GM21447 (cell line): ENCODE data around the gene TEX11.
"Not testable (repeated sequence)": the region's sequence is repeated elsewhere in the genome, so short reads cannot be mapped to it uniquely, and the experiment has no call there.

Experiments used
- ATAC-seq: cut with Tn5 transposase; IDR thresholded peaks from one replicate; pipeline ENCODE4 v1.9.1; 2021; ENCODE audit not compliant: unreplicated experiment

The TEX11 gene

DNA sequence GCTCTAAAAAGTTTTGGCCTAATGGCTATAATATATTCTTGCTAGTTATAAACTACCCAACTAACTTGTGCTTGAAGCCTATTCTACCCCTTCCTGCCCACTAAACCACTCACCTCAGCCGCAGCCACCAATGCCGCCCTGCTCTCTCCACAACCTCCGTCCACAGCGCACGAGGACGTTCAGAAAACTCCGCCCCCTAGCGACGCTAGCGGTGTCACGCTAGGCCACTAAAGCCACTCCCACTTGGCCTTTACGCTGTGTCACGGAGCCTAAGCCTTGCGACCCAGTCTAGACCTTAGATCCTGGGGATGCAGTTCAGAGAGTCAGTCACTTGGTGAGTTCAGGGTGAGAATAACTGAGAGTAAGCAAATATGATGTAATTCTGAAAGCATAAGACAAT lies at the start of gene TEX11:
Gene TEX11 (minus strand): TSS at position 171 of the 400 bp plus-strand sequence. CDS start 922 bp downstream, outside the sequence.
- ATAC-seq, result no peak

DNA sequence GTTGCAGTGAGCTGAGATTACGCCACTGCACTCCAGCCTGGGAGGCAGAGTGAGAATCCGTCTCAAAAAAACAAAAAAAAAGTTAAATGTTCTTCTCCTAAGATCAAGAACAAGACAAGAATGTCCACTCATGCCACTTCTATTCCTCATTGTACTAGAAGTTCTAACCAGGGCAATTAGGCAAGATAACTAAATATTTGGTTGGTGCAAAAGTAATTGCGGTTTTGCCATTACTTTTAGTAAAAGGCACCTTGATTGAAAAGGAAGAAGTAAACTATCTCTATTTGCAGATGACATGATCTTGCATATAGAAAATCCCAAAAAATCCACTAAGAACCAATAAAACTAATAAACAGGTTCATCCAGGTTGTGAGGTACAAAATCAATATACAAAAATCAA lies 46.4 kb upstream of the TEX11 start:
- no peak for ATAC-seq

DNA sequence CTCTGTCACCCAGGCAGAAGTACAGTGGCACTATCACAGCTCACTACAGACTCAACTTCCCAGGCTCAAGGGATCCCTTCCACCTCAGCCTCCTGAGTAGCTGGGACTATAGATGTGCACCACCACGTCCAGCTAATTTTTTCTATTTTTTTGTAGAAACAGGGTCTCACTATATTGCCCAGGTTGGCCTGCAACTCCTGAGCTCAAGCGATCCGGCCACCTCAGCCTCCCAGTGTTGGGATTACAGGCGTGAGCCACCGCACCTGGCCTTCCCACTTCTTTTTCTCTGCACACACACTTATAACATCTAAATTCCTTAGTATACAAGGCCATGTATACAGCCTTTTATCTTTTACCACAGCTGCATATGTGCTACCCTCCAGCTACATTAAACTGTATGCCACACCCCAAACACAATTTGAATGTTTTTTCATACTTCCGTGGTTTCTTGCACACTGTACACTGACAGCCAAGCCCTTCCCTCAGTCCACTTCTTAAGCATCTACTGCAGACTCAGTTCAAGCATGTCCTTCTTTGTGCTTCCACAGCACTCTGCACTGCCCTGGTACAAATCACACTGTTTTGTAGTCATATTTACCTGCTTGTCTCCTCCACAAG lies 15.9 kb upstream of the TEX11 start:
- no peak for ATAC-seq

DNA sequence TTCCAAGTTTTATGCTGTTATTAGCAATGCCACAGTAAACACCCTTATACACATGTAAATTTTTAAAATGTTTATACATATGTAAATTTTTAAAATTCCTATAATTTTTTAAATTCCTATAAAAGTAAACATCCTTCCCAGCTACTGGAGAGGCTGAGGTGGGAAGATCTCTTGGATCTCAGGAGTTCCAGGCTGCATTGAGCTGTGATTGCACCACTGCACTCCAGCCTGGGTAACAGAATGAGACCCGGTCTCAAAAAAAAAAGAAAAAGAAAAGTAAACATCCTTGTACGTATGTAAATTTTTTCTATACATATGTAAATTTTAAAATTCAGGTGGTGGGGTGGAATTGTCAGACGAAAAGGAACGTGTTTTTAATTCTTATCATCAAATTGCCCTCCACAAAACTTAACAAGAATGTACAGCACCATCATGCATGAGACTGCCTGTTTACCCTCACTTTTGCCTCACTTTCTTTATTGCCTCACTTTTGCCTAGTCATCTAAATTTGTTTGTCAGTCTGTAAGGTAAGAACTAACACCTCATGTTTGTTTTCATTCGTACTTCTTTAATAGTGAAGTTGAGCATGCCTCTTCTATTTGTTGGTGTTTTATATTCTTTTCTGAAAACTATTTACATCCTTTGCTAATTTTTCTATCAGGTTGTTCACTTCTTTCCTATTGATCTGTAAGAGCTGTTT lies 14.4 kb upstream of the TEX11 start:
- no peak for ATAC-seq

DNA sequence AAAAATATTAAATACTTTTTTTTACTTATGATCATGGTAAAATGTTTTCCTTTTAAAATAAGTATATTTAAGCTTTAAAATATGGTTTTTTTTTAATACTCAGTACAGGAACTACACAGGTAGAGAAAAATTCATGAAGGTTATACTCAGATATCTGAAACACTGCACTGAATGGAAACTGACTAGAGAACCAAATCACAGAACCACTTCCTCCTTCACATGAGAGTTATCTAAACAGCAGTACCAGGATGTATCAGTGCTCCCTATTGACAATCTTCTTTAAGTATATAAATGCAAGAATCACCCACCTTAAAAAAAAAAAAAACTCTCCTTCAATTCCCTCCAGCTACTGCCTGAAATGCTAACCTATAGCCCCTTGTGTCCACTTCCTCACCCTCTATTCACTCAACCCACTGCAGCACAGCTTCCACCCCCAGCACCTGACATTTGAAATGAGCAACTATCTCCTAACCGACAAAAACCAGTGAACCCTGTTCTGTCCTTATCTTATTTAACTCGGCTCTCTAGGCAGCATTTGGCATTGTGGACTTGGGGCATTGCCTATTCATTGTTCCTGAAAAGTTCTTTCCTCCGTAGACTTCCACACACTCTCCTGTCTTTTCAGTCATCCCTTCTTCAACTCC lies 13.3 kb upstream of the TEX11 start:
- ATAC-seq, result no peak

DNA sequence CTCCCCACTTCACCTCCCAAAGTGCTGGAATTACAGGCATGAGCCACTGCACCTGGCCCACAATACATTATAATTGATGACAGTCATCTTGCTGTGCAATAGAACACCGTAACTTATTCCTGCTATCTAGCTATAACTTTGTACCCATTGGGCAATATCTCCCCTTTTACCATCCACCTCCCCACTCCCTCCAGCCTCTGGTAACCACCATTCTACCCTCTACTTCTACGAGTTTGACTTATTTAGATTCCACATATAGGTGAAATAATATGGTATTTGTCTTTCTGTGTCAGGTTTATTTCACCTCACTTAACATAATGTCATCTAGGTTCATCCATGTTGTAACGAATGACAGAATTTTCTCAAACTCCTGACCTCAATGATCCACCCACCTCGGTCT lies 8.2 kb upstream of the TEX11 start:
- no peak for ATAC-seq

DNA sequence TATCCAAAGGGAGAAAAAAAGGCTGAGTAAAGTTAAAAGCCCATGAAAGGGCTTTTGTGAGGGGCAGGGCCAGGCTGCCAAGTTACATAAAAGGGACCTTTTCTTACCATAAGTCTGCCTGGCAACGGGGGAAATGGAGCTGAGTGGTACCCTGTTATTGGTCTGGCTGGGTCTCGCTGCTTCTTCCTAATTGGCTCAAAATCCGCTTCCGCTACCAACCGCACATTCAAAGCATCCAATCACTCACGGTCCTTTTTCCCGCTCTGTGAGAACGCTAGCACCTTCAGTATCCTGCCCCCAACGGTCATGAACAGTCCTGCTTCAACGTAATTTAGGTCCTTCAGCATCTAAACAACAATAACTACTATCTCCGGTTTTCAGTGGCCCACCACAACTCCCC lies 611 bp downstream of the TEX11 start:
- ATAC-seq, result no peak

DNA sequence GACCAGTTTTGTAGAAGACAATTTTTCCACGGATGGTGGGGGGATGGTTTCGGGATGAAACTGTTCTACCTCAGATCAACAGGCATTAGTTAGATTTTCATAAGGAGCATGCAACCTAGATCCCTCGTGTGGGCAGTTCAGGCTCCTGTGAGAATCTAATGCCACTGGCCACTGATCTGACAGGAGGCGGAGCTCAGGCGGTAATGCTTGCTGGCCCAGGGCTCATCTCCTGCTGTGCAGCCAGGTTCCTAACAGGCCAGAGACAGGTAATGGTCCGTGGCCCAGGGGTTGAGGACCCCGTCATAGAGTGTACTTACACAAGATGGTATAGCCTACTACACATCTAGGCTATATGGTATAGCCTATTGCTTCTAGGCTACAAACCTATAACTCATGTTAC lies 7.0 kb downstream of the TEX11 start:
- ATAC-seq, result no peak

DNA sequence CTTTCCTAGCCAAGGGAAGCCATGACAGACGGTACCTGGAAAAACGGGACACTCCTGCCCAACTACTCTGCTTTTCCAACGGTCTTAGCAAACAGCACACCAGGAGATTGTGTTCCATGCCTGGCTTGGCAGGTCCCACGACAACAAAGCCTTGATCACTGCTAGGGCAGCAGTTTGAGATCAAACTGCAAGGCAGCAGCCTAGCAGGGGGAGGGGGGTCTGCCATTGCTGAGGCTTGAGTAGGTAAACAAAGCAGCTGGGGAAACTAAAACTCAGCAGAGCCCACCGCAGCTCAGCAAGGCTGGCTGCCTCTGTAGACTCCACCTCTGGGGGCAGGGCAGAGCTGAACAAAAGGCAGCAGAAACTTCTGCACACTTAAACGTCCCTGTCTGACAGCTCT lies 18.1 kb downstream of the TEX11 start:
- ATAC-seq, result not testable (repeated sequence)

DNA sequence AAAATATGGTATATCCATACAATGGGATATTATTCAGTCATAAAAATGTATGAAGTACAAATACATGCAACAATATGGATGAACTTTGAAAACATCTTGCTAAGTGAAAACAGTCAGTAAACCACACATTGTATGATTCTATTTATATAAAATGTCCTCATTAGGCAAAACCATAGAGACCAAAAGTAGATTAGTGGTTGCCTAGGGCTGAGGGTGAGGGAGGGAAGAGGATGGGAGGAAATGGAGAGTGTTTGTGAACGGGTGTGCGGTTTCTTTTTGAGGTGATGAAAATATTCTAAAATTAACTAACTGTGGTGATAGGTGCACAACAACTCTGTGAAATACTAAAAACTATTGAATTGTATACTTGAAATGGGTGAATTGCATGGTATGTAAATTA lies 29.6 kb downstream of the TEX11 start:
- ATAC-seq, result no peak

DNA sequence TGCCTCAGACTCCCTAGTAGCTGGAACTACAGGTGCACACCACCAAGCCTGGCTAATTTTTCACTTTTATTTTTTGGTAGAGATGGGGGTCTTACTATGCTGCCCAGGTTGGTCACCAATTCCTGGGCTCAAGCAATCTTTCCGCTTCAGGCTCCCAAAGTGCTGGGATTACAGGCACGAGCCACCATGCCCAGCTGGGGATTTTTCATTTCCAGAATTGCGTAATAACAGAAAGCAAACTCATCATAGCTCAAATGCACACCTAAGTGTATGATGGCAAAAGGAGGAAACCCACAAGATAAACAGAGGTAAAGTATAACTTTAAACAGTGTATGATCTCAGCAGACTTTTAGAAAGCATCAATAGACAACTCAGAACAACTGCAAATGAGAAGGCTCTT lies 56.2 kb downstream of the TEX11 start:
- no peak for ATAC-seq

DNA sequence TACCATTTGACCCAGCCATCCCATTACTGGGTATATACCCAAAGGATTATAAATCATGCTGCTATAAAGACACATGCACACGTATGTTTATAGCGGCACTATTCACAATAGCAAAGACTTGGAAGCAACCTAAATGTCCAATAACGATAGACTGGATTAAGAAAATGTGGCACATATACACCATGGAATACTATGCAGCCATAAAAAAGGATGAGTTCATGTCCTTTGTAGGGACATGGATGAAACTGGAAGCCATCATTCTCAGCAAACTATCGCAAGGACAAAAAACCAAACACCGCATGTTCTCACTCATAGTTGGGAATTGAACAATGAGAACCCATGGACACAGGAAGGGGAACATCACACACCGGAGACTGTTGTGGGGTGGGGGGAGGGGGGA lies 64.4 kb downstream of the TEX11 start:
- ATAC-seq, result not testable (repeated sequence)

DNA sequence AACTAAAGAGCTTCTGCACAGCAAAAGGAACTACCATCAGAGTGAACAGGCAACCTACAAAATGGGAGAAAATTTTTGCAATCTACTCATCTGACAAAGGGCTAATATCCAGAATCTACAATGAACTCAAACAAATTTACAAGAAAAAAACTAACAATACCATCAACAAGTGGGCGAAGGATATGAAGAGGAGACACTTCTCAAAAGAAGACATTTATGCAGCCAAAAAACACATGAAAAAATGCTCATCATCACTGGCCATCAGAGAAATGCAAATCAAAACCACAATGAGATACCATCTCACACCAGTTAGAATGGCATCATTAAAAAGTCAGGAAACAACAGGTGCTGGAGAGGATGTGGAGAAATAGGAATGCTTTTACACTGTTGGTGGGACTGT lies 64.9 kb downstream of the TEX11 start:
- ATAC-seq, result not testable (repeated sequence)

DNA sequence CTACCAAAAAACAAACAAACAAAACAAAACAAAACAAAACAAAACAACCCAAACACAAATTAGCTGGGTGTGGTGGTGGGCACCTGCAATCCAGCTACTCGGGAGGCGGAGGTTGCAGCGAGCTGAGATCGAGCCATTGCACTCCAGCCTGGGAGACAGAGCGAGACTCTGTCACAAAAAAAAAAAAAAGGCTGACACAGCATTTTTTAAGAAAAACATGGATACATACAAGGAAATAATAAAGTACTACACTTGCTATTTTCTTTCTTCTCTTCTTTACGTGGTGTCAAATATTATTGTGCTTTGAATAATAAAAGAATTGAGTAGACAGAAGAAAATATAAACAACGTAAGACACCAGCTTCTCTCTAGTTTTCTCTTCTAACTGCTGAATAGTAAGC lies 73.9 kb downstream of the TEX11 start:
- no peak for ATAC-seq

DNA sequence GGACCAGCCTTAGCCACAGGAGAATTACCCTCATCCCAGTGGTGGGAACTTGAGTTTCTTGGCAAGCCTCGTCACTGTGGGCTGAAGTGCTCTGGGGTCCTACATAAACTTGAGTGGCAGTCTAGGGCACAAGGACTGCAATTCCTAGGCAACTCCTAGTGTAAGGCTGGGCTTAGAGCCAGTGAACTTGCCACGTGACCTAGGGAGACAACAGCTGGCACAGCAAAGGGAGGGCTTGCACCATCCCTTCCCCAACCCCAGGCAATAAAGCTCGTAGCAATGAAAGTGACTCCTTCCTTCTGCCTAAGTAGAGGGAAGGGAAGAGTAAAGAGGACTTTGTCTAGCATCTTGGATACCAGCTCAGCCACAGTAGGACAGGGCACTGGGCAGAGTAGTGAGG lies 81.8 kb downstream of the TEX11 start:
- ATAC-seq, result no peak

DNA sequence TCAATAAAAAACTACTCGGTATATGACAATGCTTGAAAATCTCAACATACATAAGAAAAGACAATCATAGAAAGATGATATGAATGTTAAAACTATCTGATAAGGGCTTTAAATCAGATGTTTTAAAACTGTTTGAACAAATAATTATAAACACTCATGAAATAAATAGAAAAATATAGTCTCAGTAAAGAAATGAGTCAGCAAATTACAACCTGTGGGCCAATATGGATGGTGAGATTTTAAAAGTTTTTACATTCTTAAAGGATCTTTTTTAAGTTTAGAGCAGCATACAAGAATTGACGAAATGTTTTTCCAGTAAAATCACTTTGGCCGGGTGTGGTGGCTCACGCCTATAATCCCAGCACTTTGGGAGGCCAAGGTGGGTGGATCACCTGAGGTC lies 83.1 kb downstream of the TEX11 start:
- ATAC-seq, result no peak

DNA sequence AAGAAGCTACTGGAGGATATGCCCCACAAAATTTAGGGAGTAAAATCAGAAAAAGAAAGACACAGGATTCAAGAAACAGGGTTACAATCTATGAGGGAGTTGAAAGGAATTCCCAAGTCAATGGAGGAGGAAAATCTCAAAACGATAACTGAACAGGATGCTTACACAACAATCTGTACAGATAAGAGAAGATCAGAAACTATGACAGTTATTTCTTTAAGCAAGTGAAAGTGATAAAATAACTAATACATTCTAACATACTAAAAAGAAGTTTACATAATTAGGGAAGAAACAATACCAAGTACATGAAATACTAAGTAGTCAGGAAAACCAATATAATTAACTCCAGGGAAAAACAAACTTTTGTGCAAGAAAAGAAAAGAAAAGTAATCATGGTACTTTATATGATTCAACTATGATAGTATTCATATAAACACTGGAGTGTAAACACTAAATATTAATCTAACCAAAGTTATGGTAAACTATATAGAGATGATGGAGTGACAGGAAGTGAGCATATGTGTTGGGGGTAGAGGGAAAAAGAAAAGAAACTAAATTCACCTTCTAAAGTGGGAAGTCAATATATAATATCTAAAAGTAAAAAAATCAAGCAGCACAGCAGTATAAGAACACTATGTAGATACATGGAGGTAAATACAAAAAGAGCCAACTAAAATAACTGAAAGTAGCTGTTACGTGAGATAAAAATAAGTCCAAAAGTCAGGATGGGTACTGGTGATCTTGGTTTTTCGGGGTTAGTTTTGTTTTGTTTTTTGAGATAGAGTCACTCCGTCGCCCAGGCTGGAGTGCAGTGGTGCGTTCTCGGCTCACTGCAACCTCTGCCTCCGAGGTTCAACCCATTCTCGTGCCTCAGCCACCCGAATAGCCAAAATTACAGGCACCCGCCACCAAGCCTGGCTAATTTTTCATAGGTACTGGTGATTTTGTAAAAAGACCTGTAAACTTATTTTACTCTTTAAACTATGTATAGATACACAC lies 99.3 kb downstream of the TEX11 start:
- no peak for ATAC-seq

DNA sequence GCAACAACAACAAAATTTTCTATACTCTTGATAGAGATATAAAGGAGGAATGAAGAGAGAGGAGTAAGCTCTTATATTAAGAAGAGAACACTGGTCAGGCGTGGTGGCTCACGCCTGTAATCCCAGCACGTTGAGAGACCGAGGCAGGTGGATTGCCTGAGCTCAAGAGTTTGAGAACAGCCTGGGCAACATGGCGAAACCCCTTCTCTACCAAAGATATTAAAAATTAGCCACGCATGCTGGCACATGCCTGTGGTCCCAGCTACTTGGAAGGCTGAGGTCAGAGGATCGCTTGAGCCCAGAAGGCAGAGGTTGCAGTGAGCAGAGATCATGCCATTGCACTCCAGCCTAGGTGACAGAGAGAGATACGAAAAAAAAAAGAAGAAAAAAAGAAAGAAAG lies 102.4 kb downstream of the TEX11 start:
- ATAC-seq, result no peak

DNA sequence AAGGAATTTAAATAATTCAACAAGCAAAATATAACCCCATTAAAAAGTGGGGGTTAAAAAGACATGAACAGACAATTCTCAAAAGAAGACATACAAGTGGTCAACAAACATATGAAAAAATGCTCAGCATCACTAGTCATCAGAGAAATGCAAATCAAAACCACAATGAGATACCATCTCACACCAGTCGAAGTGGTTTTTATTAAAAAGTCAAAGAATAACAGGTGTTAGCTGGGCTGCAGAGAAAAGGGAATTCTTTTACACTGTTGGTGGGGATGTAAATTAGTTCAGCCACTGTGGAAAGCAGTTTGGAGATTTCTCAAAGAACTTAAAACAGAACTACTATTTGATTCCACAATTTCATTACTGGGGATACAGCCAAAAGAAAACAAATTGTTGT lies 111.8 kb downstream of the TEX11 start:
- not testable (repeated sequence) for ATAC-seq

DNA sequence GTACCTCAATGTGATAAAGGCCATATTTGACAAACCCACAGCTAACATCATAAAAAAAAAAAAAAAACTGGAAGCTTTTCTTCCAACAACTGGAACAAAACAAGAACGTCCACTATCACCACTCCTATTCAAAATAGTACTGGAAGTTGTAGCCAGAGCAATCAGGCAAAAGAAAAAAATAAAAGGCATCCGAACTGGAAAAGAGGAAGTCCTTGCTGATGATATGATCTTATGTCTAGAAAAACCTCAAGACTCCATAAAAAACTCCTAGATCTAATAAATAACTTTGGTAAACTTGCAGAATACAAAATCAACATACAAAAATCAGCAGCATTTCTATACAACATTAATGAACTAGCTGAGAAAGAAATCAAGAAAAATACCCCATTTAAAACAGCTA lies 134.3 kb downstream of the TEX11 start:
- no peak for ATAC-seq

DNA sequence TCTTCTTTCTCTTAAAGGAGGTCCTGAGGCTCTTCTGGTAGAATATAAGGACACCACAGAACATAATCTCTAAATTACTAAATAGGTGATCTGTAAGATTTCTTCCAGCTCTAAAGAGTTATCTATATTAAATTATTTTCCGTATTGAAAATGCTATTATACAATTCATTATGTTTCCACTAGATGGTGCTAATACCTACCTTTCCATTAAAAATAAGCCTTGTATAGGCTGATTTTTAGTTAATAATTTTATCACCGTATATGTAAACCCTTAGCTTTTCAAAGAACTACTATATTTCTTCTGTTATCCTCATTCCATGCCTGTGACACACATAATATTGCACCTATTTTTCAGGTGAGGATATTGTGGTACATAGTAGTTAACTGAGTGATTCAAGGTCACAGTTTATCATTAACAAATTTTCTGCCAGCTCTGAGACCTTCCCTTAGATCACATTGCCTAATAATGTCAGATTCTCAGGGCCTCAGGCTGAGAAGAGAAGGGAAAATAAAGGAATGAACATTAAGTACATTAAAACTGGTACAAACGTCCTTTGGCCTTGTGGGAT lies 138.8 kb downstream of the TEX11 start:
- ATAC-seq, result no peak
